ENCODE results near the gene SURF4. TPM values are rescaled to one million over a fixed set of nuclear protein-coding genes. Genes with fewer than 3 reads are reported as not detected.
"Not testable (repeated sequence)": the region's sequence is repeated elsewhere in the genome, so short reads cannot be mapped to it uniquely, and the experiment has no call there.

SURF4 gene
- total RNA-seq, 1 experiment from 2014 or later, result 361 TPM

DNA sequence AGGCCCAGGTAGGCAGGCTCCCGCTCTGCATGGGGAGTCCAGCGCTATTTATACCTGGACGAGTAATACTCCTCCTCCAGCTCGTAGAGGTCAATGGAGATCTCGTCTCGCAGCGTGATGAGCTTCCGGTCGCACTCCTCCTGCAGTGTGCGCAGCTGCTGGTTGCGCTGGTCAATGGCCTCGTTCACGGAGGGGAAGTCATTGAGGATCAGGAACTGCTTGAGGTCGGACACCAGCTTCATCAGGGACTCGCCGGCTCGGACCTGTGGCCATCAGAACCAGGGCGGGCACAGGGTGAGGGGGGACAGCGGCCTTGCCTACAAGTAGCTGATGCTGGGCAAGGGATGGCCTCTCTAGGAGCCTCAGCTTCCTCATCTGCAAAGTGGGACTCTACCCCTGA is 31.8 kb downstream of the SURF4 start:
- no peak for DNase-seq (ENCODE audit: low spot score)
- in situ Hi-C loops (cut with HindIII; ENCODE audit: low sequenced_read_pairs), result no loop called here

DNA sequence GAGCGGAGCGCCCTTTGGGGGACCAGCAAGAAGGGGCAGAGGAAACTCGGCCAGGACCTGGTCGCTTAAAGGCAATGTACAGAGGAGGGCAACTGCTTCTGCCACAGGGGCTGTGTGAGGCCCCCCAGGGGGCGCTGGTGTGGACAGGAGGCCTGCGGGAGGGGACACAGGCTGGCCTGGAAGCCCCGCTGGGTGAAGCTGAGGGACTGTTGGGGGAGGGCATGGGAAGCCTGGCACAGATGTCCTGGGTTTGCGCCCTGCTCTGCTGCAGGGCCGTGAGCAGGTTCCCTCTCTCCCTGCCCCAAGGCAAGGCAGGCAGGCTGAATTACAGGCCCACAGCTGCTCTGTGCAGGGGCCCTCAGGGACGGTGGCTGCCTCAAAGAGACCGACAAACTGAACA is 33.3 kb downstream of the SURF4 start:
- in situ Hi-C loops (cut with HindIII; ENCODE audit: low sequenced_read_pairs), result no loop called here
- DNase-seq (ENCODE audit: low spot score), result no peak

DNA sequence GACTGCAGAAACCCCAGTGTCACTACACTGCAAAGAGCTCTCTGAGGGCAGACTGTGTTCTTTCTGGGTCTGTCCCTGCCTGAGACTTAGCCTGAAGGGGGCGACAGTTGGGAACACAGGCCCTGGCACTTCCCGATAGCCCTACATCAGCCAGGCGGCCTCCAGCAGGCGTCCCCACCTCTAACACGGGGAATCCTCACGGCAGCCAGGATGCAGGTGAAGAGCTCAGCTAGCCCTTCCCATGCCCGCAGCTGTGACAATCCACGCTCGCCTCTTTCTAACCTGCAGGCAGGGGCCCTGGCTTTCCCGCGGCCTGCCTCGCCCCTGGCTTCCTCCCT is 33.8 kb downstream of the SURF4 start:
- no peak for DNase-seq (ENCODE audit: low spot score)
- in situ Hi-C loops (cut with HindIII; ENCODE audit: low sequenced_read_pairs), result no loop called here

DNA sequence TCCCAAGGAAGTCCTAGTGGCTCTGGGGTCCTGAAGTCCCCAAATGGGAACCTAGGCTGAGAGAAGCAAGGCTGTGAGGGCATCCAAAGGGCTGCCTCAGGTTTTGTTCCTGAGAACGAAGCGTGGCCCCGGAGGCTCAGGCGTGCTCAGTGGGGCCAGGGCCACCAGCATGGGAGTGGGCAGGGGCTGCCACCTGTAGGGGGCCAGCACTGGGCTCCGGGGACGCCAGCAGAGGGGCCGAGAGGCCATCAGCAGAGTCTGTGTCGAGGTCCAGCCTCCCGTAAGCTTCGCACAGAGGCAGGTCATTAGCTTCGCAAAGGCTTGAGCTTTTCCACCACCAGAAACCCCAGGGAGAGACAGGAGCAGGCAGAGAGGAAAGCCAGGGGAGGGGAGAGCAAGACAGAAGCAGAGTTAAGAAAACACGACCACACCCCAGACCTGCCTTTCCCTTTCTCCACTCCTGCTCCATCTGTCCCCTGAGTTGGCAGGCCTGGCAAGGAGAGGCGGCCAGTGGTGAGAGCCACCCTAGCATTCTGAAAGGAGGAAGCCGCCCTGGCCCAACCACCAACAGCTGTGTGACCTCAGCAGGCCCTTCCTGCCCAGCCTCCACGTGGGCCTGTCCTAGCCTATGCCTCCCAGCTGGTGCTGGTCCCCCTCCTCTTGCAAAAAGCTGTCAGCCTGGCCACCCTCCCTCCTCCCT is 34.3 kb downstream of the SURF4 start:
- in situ Hi-C loops (cut with HindIII; ENCODE audit: low sequenced_read_pairs), result no loop called here
- DNase-seq (ENCODE audit: low spot score), result no peak

- in situ Hi-C loops (cut with HindIII; ENCODE audit: low sequenced_read_pairs), result no loop called here
- DNase-seq (ENCODE audit: low spot score), result no peak
Observed at GRCh38 chr9:133340916-133341315, 34.9 kb downstream of the SURF4 start.

DNA sequence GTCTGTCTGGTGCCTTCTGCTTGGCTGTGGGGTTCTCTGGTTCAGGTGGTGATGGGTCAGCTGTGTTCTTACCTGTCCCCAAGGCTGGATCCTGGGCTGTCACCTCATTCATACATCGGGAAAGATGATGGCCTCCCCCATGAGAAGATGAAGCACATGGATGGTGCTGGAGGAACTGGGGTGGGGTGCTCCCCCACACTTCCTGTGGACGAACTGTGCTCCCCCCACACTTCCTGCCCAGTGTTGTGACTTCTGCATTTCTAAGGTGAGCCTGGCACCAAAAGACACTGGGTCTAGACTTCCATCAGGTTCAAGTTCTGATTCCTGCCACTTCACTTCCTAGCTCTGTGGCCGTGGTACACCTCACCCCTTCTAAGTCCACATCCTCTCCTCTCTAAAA is 35.6 kb downstream of the SURF4 start:
- in situ Hi-C loops (cut with HindIII; ENCODE audit: low sequenced_read_pairs), result no loop called here
- DNase-seq (ENCODE audit: low spot score), result no peak

DNA sequence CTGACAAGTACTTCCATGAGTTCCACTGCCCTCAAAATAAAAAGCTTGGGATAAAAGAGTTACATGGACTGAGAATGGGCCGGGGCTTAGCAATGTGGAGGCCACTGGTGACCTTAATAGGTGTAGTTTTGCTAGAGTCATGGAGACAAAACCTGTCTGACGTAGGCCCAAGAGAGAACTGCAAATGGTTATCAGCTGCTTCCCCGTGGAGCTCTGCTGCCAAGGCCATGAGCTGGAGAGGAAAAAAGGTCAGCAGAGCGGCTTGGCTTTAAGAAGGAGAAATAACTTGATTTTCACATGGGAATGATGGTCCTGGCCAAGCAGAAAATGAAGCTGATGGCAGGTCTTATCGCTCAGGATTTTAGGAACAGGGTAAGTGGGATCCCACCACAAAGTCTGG is 36.2 kb downstream of the SURF4 start:
- in situ Hi-C loops (cut with HindIII; ENCODE audit: low sequenced_read_pairs), result no loop called here
- no peak for DNase-seq (ENCODE audit: low spot score)

GRCh38 chr9:133335924-133336811 is 39.7 kb downstream of the SURF4 start, which contains the start of gene SURF6:
SURF6 (minus strand) TSS chr9:133336188; CDS start chr9:133336132, 56 bp downstream.
- in situ Hi-C loops (cut with HindIII; ENCODE audit: low sequenced_read_pairs), result no loop called here
- DNase-seq (ENCODE audit: low spot score), result peak; percentile 89

DNA sequence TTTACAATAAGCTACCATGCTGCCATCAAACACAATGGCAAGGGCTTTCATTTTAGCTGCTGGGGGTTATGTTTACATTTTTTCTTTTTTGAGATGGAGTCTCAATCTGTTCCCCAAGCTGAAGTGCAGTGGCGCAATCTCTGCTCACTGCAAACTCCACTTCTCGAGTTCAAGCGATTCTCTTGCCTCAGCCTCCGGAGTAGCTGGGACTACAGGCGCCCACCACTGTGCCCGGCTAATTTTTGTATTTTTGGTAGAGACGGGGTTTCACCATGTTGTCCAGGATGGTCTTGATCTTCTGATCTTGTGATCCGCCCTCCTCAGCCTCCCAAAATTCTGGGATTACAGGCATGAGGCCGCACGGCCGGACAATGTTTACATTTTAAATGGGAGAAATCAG is 41.0 kb downstream of the SURF4 start:
- in situ Hi-C loops (cut with HindIII; ENCODE audit: low sequenced_read_pairs); DNase-seq (ENCODE audit: low spot score): not testable (repeated sequence)

DNA sequence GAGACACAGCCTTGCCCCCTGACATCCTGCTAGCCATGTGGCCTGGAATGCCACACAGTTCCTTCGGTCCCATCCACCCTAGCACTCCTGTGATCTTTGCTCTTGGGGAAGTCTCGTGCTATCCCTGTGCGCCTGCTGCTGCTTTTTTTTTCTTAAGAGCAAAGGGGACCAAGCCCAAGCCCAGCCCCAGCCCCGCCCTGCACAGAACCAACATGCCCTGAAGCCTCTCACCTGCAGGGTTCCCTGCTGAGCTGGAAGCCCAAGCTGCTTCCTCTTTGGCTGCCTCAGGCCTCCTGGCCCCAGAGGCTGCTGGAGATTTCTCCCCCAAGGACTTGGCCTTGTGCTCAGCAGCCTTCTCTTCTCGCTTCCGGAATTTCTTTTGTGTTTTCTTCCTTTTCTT is 41.7 kb downstream of the SURF4 start:
- no peak for DNase-seq (ENCODE audit: low spot score)
- in situ Hi-C loops (cut with HindIII; ENCODE audit: low sequenced_read_pairs), result no loop called here

- in situ Hi-C loops (cut with HindIII; ENCODE audit: low sequenced_read_pairs), result no loop called here
- no peak for DNase-seq (ENCODE audit: low spot score)
Observed at GRCh38 chr9:133333566-133333965, 42.3 kb downstream of the SURF4 start.

DNA sequence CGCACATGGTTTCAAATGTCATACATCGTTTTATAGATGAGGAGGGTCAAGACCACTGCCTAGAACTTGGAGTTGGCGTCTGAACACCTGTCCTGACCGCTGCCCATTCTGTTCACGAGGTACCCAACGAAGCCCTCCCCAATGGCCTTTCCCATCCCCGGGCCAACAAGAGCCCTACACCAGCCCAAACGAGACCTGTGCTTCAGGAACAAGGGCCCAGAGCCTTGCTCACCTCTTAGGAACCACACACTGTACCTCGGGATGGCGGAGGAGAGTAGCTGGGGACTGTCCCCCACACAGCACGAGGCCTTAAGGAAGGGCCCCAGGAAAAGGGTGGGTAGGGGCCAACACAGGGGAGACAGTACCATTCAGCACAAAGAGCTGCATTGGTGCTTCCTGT is 42.8 kb downstream of the SURF4 start:
- in situ Hi-C loops (cut with HindIII; ENCODE audit: low sequenced_read_pairs), result no loop called here
- no peak for DNase-seq (ENCODE audit: low spot score)

GRCh38 chr9:133332381-133332730 is 43.5 kb downstream of the SURF4 start:
- DNase-seq (ENCODE audit: low spot score), result no peak
- in situ Hi-C loops (cut with HindIII; ENCODE audit: low sequenced_read_pairs), result no loop called here

DNA sequence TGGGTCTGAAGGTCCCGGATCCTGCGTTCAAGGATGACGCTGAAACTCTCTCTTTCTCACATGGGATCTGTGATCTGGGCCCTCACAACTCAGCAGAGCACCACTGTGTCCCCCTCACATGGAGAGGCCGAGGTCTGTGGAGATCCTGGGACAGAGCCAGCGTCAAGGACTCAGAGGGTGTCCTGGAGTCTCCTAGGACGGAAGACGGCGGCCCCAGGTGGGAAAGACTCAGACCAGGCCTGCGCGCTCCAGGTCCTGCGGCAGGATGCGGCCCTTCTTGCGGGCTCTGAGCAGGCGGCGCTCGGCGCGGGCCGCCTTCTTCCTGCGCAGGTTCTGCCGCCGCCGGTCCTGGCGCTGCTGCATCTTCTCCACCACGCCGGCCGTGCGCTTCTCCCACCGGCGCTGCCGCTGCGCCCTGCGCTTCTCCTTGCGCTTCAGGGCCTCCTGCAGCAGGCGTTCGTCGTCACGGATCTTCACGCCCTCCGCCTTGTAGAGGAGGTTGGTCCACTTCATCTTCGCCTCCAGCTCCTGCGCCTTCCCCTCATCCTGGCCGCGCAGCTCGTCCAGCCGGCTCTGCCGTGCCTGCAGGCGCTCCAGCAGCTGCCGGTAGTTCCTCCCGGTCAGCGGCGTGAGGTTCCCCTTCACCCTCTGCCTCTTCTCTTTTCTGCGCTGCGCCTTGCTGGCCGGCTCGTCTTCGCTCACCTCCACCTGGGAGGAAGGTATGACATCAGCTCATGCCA is 44.0 kb downstream of the SURF4 start:
- no peak for DNase-seq (ENCODE audit: low spot score)
- in situ Hi-C loops (cut with HindIII; ENCODE audit: low sequenced_read_pairs), result no loop called here

DNA sequence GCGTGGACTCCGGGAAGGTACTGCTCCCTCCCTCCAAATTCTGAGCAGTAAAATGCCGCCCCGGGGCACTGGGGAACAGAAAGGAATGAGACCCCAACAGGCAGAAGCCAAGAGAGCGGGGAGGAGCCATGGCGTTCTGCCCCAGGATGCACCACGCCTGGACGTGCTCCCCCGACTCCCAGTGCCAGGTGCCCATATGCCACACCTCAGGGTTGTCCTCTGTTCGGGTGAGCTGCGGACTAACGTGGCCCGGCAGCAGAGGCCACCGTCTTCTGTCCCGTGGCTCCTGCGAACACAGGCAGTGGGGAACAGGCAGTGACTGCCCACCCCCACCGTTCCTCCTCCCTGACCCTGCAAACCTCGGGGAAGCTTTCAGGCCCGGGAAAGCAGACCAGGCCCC is 44.6 kb downstream of the SURF4 start:
- no peak for DNase-seq (ENCODE audit: low spot score)
- in situ Hi-C loops (cut with HindIII; ENCODE audit: low sequenced_read_pairs), result no loop called here

- in situ Hi-C loops (cut with HindIII; ENCODE audit: low sequenced_read_pairs), result not testable (repeated sequence)
- peak; percentile 39 for DNase-seq (ENCODE audit: low spot score)
Observed at GRCh38 chr9:133329306-133330156, 46.3 kb downstream of the SURF4 start.

DNA sequence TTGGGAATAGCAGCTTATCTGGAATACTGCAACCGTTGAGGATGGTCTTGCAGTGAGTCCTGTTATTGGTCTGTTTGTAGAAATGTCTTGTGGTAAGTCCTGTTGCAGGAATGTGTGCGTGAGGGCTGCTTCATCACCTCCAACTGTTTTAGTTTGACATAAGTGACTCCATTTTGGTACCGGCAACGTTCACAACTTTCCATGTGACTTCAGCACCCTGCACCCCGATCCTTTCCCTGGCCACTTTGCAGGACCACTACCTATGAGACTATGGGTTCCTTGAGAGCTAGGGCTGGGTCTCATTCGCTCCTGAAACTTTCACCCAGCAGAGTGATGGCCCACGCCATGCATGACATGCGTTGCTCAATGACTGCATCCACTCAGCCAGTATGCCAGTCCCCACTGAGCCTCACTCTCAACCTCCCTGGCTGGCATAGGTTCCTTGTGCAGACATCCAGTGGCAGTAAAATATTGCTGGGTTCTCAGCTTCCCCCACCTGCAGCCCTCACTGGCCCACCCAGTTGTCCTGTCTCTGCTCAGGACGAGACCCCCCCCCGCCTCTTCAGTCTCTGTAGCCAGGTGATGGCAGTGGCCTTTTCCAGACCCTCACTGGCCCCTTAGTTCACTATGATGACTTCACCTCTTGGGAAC is 47.9 kb downstream of the SURF4 start:
- DNase-seq (ENCODE audit: low spot score), result no peak

GRCh38 chr9:133327021-133327420 is 48.8 kb downstream of the SURF4 start:
- DNase-seq (ENCODE audit: low spot score); in situ Hi-C loops (cut with HindIII; ENCODE audit: low sequenced_read_pairs): not testable (repeated sequence)

More for the DNA sequence above, 47.9 kb downstream of the SURF4 start:
- in situ Hi-C loops (cut with HindIII; ENCODE audit: low sequenced_read_pairs), result no loop called here
